ENCODE measurements around the gene SMARCC1. TPM values are rescaled to one million over a fixed set of nuclear protein-coding genes. Genes with fewer than 3 reads are reported as not detected.
A peak's percentile ranks its signal among the peaks of the same experiment; 100 is the strongest.
"Not testable (repeated sequence)": the region's sequence is repeated elsewhere in the genome, so short reads cannot be mapped to it uniquely, and the experiment has no call there.

The SMARCC1 gene
- total RNA-seq, 2 donors from 2014 or later: 82.2 to 104 TPM

DNA sequence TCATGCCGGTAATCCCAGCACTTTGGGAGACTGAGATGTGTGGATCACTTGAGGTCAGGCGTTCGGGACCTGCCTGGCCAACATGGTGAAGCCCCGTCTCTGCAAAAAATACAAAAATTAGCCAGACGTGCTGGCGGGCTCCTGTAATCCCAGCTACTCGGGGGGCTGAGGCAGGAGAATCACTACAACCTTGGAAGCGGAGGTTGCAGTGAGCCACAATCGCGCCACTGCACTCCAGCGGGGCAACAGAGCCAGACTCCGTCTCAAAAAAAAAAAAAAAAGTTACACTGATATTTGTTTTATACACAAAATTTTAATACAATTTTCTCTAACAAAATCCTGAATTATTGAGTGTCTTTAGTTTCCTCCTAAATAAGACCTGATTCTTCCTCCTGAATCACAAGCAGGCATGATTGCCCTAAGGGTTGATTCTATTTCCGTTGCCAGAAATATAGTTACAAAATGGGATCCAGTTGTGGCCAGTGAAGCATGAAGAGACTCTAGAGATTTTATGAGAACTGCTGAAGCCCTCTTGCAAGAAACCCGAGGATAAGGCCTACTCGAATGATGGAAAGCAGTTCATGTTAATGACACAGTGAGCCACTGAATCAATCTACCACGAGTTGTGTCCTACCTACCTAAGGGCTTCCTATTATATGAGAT, 9.6 kb upstream of the SMARCC1 start:
- DNase-seq (no peak), ATAC-seq (no peak)
- no peaks in the 10 kb centered on the region for H3K27me3 Mint-ChIP-seq
- H3K9me3 ChIP-seq (ENCODE audit: control insufficient read depth, low read length, poor library complexity, severe bottlenecking): no peaks in the 10 kb centered on the region
- no peak overlapping the region for H3K27ac Mint-ChIP-seq
- H3K4me3 Mint-ChIP-seq: no peak overlapping the region
- no peaks in the 10 kb centered on the region for H3K4me1 Mint-ChIP-seq
- H3K36me3 Mint-ChIP-seq (ENCODE audit: low read depth): no peaks in the 10 kb centered on the region

GRCh38 chr3:47783673-47784072, 2.0 kb upstream of the SMARCC1 start:
- peaks cover 17% of the 10 kb centered on the region for H3K4me1 Mint-ChIP-seq
- H3K4me3 Mint-ChIP-seq: no peak overlapping the region
- no peak for DNase-seq
- H3K27me3 Mint-ChIP-seq: no peaks in the 10 kb centered on the region
- no peaks in the 10 kb centered on the region for H3K9me3 ChIP-seq (ENCODE audit: control insufficient read depth, low read length, poor library complexity, severe bottlenecking)
- H3K36me3 Mint-ChIP-seq (ENCODE audit: low read depth): no peaks in the 10 kb centered on the region
- no peak overlapping the region for H3K27ac Mint-ChIP-seq
- ATAC-seq: no peak

GRCh38 chr3:47782446-47783308, 984 bp upstream of the SMARCC1 start:
- no peak for ATAC-seq
- H3K27ac Mint-ChIP-seq: peak overlapping the region; percentile 99

GRCh38 chr3:47780741-47781684, 680 bp downstream of the SMARCC1 start:
- Mint-ChIP-seq H3K4me3 (peak overlapping the region; percentile 96), H3K27ac (peak overlapping the region; percentile 99), H3K27me3 (no peaks in the 10 kb centered on the region), H3K36me3 (ENCODE audit: low read depth) (no peaks in the 10 kb centered on the region), H3K4me1 (peaks cover 21% of the 10 kb centered on the region)
- peak; percentile 48 to 66 (median 63) for DNase-seq
- ATAC-seq: peak; percentile 59
- H3K9me3 ChIP-seq (ENCODE audit: control insufficient read depth, low read length, poor library complexity, severe bottlenecking): no peaks in the 10 kb centered on the region

More at GRCh38 chr3:47782446-47783308, 984 bp upstream of the SMARCC1 start:
- no peaks in the 10 kb centered on the region for H3K36me3 Mint-ChIP-seq (ENCODE audit: low read depth)
- H3K27me3 Mint-ChIP-seq: no peaks in the 10 kb centered on the region
- no peaks in the 10 kb centered on the region for H3K9me3 ChIP-seq (ENCODE audit: control insufficient read depth, low read length, poor library complexity, severe bottlenecking)
- peak overlapping the region; percentile 96 for H3K4me3 Mint-ChIP-seq
- H3K4me1 Mint-ChIP-seq: peaks cover 17% of the 10 kb centered on the region
- DNase-seq: no peak

- Mint-ChIP-seq H3K36me3 (ENCODE audit: low read depth) (no peaks in the 10 kb centered on the region), H3K27ac (no peak overlapping the region), H3K4me1 (peaks cover 25% of the 10 kb centered on the region), H3K27me3 (no peaks in the 10 kb centered on the region), H3K4me3 (peak overlapping the region; percentile 78)
- no peak for DNase-seq
- H3K9me3 ChIP-seq (ENCODE audit: control insufficient read depth, low read length, poor library complexity, severe bottlenecking): no peaks in the 10 kb centered on the region
- ATAC-seq: no peak
Observed at GRCh38 chr3:47778746-47779145, 2.9 kb downstream of the SMARCC1 start.

DNA sequence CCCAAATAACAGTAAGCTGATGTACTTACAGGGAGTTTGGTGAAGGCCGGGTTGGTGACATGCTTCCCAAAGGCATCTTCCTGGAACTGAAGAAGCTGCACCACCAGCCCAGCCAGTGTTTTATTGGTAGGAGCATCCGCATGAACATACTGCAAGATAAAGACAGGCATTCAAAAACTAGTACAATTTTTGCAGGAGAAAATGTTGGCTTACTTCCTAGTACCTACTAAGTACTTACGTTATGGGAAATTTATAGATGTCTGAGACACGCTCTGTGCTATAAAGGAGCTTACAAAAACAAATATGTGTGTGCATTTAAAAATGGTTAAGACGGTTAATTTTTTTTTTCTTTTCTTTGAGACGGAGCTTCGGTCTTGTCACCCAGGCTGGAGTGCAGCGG, 8.9 kb downstream of the SMARCC1 start:
- H3K27ac Mint-ChIP-seq: no peak overlapping the region
- no peak for ATAC-seq
- DNase-seq: no peak
- no peak overlapping the region for H3K4me3 Mint-ChIP-seq
- H3K27me3 Mint-ChIP-seq: no peaks in the 10 kb centered on the region
- peaks cover 5% of the 10 kb centered on the region for H3K36me3 Mint-ChIP-seq (ENCODE audit: low read depth)
- H3K4me1 Mint-ChIP-seq: peaks cover 15% of the 10 kb centered on the region
- no peaks in the 10 kb centered on the region for H3K9me3 ChIP-seq (ENCODE audit: control insufficient read depth, low read length, poor library complexity, severe bottlenecking)

GRCh38 chr3:47772047-47772446, 9.6 kb downstream of the SMARCC1 start:
- H3K9me3 ChIP-seq (ENCODE audit: control insufficient read depth, low read length, poor library complexity, severe bottlenecking): no peaks in the 10 kb centered on the region
- Mint-ChIP-seq H3K27ac (no peak overlapping the region), H3K4me3 (no peak overlapping the region), H3K27me3 (no peaks in the 10 kb centered on the region), H3K36me3 (ENCODE audit: low read depth) (peaks cover 5% of the 10 kb centered on the region), H3K4me1 (peaks cover 15% of the 10 kb centered on the region)
- ATAC-seq: no peak
- DNase-seq: no peak

DNA sequence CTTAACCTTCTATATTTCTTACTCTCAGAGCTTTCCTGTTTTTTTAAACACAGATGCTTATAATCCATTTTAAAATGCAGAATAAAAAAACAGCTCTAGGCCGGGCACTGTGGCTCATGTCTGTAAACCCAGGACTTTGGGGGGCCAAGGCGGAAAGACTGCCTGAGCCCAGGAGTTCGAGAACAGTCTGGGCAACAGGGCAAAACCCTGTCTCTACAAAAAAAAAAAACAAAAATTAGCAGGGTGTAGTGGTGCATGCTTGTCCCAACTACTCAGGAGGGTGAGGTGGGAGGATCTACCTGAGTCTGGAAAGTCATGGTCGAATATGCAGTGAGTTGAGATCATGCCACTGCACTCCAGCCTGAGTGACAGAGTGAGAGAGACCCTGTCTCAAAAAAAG, 15.5 kb downstream of the SMARCC1 start:
- Mint-ChIP-seq H3K27me3 (no peaks in the 10 kb centered on the region), H3K4me1 (peaks cover 16% of the 10 kb centered on the region), H3K36me3 (ENCODE audit: low read depth) (peaks cover 6% of the 10 kb centered on the region), H3K27ac (peak overlapping the region; percentile 9), H3K4me3 (no peak overlapping the region)
- no peak for ATAC-seq
- no peak for DNase-seq
- no peaks in the 10 kb centered on the region for H3K9me3 ChIP-seq (ENCODE audit: control insufficient read depth, low read length, poor library complexity, severe bottlenecking)

GRCh38 chr3:47762233-47762632, 19.5 kb downstream of the SMARCC1 start:
- DNase-seq: no peak

GRCh38 chr3:47761046-47761445, 20.6 kb downstream of the SMARCC1 start:
- Mint-ChIP-seq H3K4me3 (no peak overlapping the region), H3K4me1 (peaks cover 17% of the 10 kb centered on the region), H3K27ac (peak overlapping the region; percentile 74), H3K36me3 (ENCODE audit: low read depth) (peaks cover 2% of the 10 kb centered on the region), H3K27me3 (no peaks in the 10 kb centered on the region)
- no peak for ATAC-seq
- no peaks in the 10 kb centered on the region for H3K9me3 ChIP-seq (ENCODE audit: control insufficient read depth, low read length, poor library complexity, severe bottlenecking)
- DNase-seq: no peak

More at GRCh38 chr3:47762233-47762632, 19.5 kb downstream of the SMARCC1 start:
- Mint-ChIP-seq H3K27me3 (no peaks in the 10 kb centered on the region), H3K4me1 (peaks cover 12% of the 10 kb centered on the region), H3K27ac (peak overlapping the region; percentile 74), H3K36me3 (ENCODE audit: low read depth) (peaks cover 2% of the 10 kb centered on the region), H3K4me3 (no peak overlapping the region)
- no peak for ATAC-seq
- no peaks in the 10 kb centered on the region for H3K9me3 ChIP-seq (ENCODE audit: control insufficient read depth, low read length, poor library complexity, severe bottlenecking)

DNA sequence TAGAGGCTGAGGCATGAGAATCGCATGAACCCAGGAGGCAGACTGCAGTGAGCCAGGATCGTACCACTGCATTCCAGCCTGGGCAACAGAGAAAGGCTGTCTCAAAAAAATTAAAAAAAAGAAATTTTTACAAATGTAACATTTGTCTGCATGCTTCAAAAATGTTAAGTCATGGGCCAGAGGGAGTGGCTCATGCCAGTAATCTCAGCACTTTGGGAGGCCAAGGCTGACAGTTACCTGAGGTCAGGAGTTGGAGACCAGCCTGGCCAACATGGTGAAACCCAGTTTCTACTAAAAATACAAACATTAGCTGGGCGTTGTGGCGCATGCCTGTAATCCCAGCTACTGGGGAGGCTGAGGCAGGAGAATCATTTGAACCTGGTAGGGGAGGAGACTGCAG, 21.5 kb downstream of the SMARCC1 start:
- ATAC-seq: not testable (repeated sequence)
- H3K27ac Mint-ChIP-seq: peak overlapping the region; percentile 69

GRCh38 chr3:47758261-47759025, 23.2 kb downstream of the SMARCC1 start:
- Mint-ChIP-seq H3K4me1 (peaks cover 13% of the 10 kb centered on the region), H3K27ac (no peak overlapping the region), H3K27me3 (no peaks in the 10 kb centered on the region), H3K36me3 (ENCODE audit: low read depth) (no peaks in the 10 kb centered on the region), H3K4me3 (no peak overlapping the region)
- no peaks in the 10 kb centered on the region for H3K9me3 ChIP-seq (ENCODE audit: control insufficient read depth, low read length, poor library complexity, severe bottlenecking)
- DNase-seq (no peak), ATAC-seq (no peak)

More for the DNA sequence above, 21.5 kb downstream of the SMARCC1 start:
- DNase-seq; H3K36me3 Mint-ChIP-seq (ENCODE audit: low read depth); H3K9me3 ChIP-seq (ENCODE audit: control insufficient read depth, low read length, poor library complexity, severe bottlenecking); H3K27me3 Mint-ChIP-seq; H3K4me3 Mint-ChIP-seq: not testable (repeated sequence)
- H3K4me1 Mint-ChIP-seq: peaks cover 15% of the 10 kb centered on the region
